ENCODE measurements around the gene EXOC4. TPM values are rescaled to one million over a fixed set of nuclear protein-coding genes. Genes with fewer than 3 reads are reported as not detected.

The EXOC4 gene
- total RNA-seq, 2 donors from 2014 or later: 62.0 to 146 TPM

GRCh38 chr7:133843341-133843740 is 590.5 kb downstream of the EXOC4 start:
- H3K27me3 ChIP-seq: no peaks in the 10 kb centered on the region
- no peaks in the 10 kb centered on the region for H3K36me3 ChIP-seq (replicated peaks in 1 of 2; ENCODE audit: insufficient read depth in 1 of 2, low read depth in 2 of 2)
- no peaks in the 10 kb centered on the region for H3K4me1 ChIP-seq
- no peak overlapping the region for H3K4me3 ChIP-seq
- 95 to 98% methylated on average over 2 of the region's 2 CpGs for WGBS, 2 donors
- TF ChIP-seq CTCF (IDR thresholded peaks at IDR 0.05) (no peak), POLR2A (IDR thresholded peaks at IDR 0.05) (no peak)
- ATAC-seq (no peak), DNase-seq (no peak)
- no peaks in the 10 kb centered on the region for H3K9me3 ChIP-seq
- H3K27ac ChIP-seq: no peak overlapping the region
- intact Hi-C loops (cut with DNase I): no loop called here

GRCh38 chr7:133845005-133845404 is 592.1 kb downstream of the EXOC4 start:
- Histone ChIP-seq H3K4me1 (no peaks in the 10 kb centered on the region), H3K9me3 (no peaks in the 10 kb centered on the region), H3K27me3 (no peaks in the 10 kb centered on the region), H3K27ac (no peak overlapping the region), H3K36me3 (replicated peaks in 1 of 2; ENCODE audit: insufficient read depth in 1 of 2, low read depth in 2 of 2) (no peaks in the 10 kb centered on the region), H3K4me3 (no peak overlapping the region)
- ATAC-seq (no peak), DNase-seq (no peak)
- intact Hi-C loops (cut with DNase I): no loop called here
- no peak for TF ChIP-seq POLR2A (IDR thresholded peaks at IDR 0.05)
- TF ChIP-seq CTCF (IDR thresholded peaks at IDR 0.05): no peak

GRCh38 chr7:133846203-133846945 is 593.5 kb downstream of the EXOC4 start:
- Histone ChIP-seq H3K27me3 (no peaks in the 10 kb centered on the region), H3K4me3 (no peak overlapping the region), H3K36me3 (replicated peaks in 1 of 2; ENCODE audit: insufficient read depth in 1 of 2, low read depth in 2 of 2) (no peaks in the 10 kb centered on the region), H3K4me1 (peaks cover 6% of the 10 kb centered on the region), H3K27ac (no peak overlapping the region), H3K9me3 (no peaks in the 10 kb centered on the region)
- ATAC-seq: no peak
- no peak for TF ChIP-seq CTCF (IDR thresholded peaks at IDR 0.05)
- no peak for TF ChIP-seq POLR2A (IDR thresholded peaks at IDR 0.05)
- DNase-seq: no peak
- intact Hi-C loops (cut with DNase I): no loop called here
- 86 to 90% methylated on average over 8 of the region's 8 CpGs for WGBS, 2 donors

- no peak for DNase-seq
- 78 to 83% methylated on average over 5 of the region's 5 CpGs for WGBS, 2 donors
- Histone ChIP-seq H3K27ac (no peak overlapping the region), H3K4me1 (peaks cover 17% of the 10 kb centered on the region), H3K27me3 (no peaks in the 10 kb centered on the region), H3K4me3 (no peak overlapping the region), H3K36me3 (replicated peaks in 1 of 2; ENCODE audit: insufficient read depth in 1 of 2, low read depth in 2 of 2) (no peaks in the 10 kb centered on the region), H3K9me3 (no peaks in the 10 kb centered on the region)
- TF ChIP-seq CTCF (IDR thresholded peaks at IDR 0.05) (no peak), POLR2A (IDR thresholded peaks at IDR 0.05) (no peak)
- no peak for ATAC-seq
- intact Hi-C loops (cut with DNase I): no loop called here
Measured at GRCh38 chr7:133850497-133851280, 597.8 kb downstream of the EXOC4 start.
